Common myeloid progenitor, CD34-positive (primary cell): Measurements from ENCODE around the gene NEURL2.

Experiments used
- CTCF ChIA-PET: fragments of 350-600 bp; sonication (Branson Sonifier 250); formaldehyde crosslinking; loops from one replicate; lab custom pipeline; 2021; ENCODE audit warnings: antibody characterized with exemption; lab: Charles Lee
- POLR2A ChIA-PET: fragments of 350-600 bp; sonication (Branson Sonifier 250); formaldehyde crosslinking; loops from one replicate; lab custom pipeline; 2021; ENCODE audit warnings: antibody characterized with exemption; lab: Charles Lee
- DNase-seq, 3 donors: peaks; one replicate each; pipeline versions ENCODE4 v3.0.0 to v3.0.0-alpha.2; 2013
- H3K27ac ChIP-seq, 2 experiments: 1 replicate in 1 of 2; 2 replicates in 1 of 2; pipeline ENCODE4 v1.7.0; 2013; ENCODE audit warnings: inconsistent platforms in 2 of 2, low read length in 2 of 2, mild to moderate bottlenecking in 2 of 2, low read depth in 1 of 2, moderate library complexity in 1 of 2; ENCODE audit not compliant: severe bottlenecking in 2 of 2, insufficient read depth in 1 of 2, poor library complexity in 1 of 2
- H3K27me3 ChIP-seq, 5 experiments: replicated peaks in 2 of 5; 1 replicate in 3 of 5; 2 replicates in 2 of 5; pipeline versions ENCODE4 v1.6.1 to v1.7.0; 2013; ENCODE audit warnings: low read length in 4 of 5, mild to moderate bottlenecking in 2 of 5, moderate library complexity in 2 of 5, inconsistent platforms in 1 of 5; ENCODE audit not compliant: insufficient read depth in 5 of 5, control insufficient read depth in 4 of 5
- H3K36me3 ChIP-seq, 4 experiments: 1 replicate in 2 of 4; 2 replicates in 2 of 4; pipeline versions ENCODE4 v1.6.1 to v1.7.0; 2013; ENCODE audit warnings: low read length in 3 of 4, control low read depth in 1 of 4, mild to moderate bottlenecking in 1 of 4; ENCODE audit not compliant: control insufficient read depth in 4 of 4, insufficient read depth in 4 of 4
- H3K4me1 ChIP-seq, 4 experiments: 1 replicate in 3 of 4; 2 replicates in 1 of 4; pipeline versions ENCODE4 v1.6.1 to v1.7.1; 2013; ENCODE audit warnings: low read length in 3 of 4, mild to moderate bottlenecking in 3 of 4, control low read depth in 1 of 4, inconsistent platforms in 1 of 4, moderate library complexity in 1 of 4; ENCODE audit not compliant: control insufficient read depth in 4 of 4, insufficient read depth in 4 of 4; ENCODE audit errors: control extremely low read depth in 1 of 4
- H3K4me3 ChIP-seq, 7 experiments: 1 replicate in 4 of 7; 2 replicates in 3 of 7; pipeline versions ENCODE4 v1.5.1 to v1.7.0; 2013; ENCODE audit warnings: mild to moderate bottlenecking in 7 of 7, low read length in 6 of 7, moderate library complexity in 6 of 7, inconsistent platforms in 2 of 7, low read depth in 2 of 7, control low read depth in 1 of 7; ENCODE audit not compliant: insufficient read depth in 4 of 7, control insufficient read depth in 1 of 7; ENCODE audit errors: extremely low read depth in 1 of 7
- H3K9me3 ChIP-seq, 5 experiments: 1 replicate in 4 of 5; 2 replicates in 1 of 5; pipeline versions ENCODE4 v1.6.1 to v1.7.1; 2013; ENCODE audit warnings: low read length in 4 of 5, mild to moderate bottlenecking in 2 of 5, inconsistent platforms in 1 of 5, low read depth in 1 of 5, moderate library complexity in 1 of 5; ENCODE audit not compliant: control insufficient read depth in 4 of 5, insufficient read depth in 2 of 5; ENCODE audit errors: control extremely low read depth in 1 of 5
- WGBS: methylation state at CpG from one replicate; pipeline ENCODE4 v1.1.5; 2013; ENCODE audit not compliant: insufficient coverage; 5-methylcytosine and 5-hydroxymethylcytosine counted together

The NEURL2 gene

GRCh38 chr20:45892049-45892825, 1.2 kb upstream of the NEURL2 start:
- peak overlapping the region; percentile 25 to 70 for H3K27ac ChIP-seq
- H3K36me3 ChIP-seq = peaks cover 9 to 51% (median 30%) of the 10 kb centered on the region in 4 experiments
- peak in 2 of 3 donors; percentile 20 to 37 for DNase-seq
- POLR2A ChIA-PET = no interaction called here
- H3K4me3 ChIP-seq = peak overlapping the region in 6 of 7 experiments; percentile 71 to 86 (median 81)
- whole genome bisulfite sequencing = 86% methylated on average over 9 of the region's 9 CpGs
- CTCF ChIA-PET = interaction anchor here (0.5 to 5.8 kb wide), 9 partner anchors 10 to 93 kb away, joined by 3 to 30 read pairs (median 4); partner anchors contain the start of genes PCIF1 and ZSWIM1
- peaks cover 8 to 46% (median 39%) of the 10 kb centered on the region in 4 experiments for H3K4me1 ChIP-seq
- no peaks in the 10 kb centered on the region for H3K9me3 ChIP-seq
- H3K27me3 ChIP-seq = no peaks in the 10 kb centered on the region

DNA sequence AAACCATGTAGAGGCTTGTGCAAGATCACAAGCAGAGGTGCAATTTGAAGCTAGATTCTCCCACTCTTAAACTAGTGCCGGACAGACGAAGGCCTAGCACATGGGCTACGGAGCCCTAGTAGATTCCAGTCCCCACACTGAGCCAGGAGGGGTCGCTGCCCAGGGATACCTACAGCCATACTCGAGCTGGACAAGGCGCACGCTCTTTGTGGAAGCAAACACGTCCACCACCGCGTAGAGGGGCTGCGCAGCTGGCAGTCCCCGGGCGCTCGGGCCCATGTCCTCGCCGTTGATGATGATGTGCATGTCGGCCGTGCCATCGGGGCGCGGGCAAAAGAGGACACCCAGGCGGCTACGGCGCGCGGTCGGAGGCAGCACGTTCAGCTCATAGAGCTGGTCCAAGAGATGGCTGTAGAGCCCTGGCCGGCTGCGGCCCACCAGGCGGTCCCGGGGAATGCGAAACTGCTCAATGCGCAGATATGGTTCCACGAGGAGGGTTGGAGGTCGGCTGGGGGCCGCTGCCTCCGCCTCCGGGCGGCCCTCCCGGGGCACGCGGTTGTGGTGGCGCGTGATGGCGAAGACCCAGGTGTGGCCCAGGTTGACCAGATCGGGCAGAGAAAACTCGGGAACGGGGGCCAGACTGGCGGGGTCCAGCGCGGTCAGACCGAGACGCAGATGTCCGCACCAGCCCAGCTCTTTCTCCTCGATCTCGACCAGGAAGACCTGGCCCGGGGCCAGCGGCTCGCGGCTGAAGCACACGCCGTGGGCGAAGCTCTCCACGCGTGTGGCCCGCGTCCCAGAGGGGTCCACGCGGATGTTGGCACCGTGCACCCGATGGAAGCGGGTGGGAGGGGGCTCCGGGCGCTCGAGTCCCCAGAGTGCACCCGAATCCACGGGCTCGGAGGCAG, 677 bp downstream of the NEURL2 start:
- Histone ChIP-seq H3K27me3 (no peaks in the 10 kb centered on the region), H3K4me1 (peaks cover 10 to 58% (median 47%) of the 10 kb centered on the region in 4 experiments), H3K9me3 (no peaks in the 10 kb centered on the region), H3K4me3 (peak overlapping the region; percentile 52 to 86 (median 80)), H3K36me3 (peaks cover 4 to 48% (median 30%) of the 10 kb centered on the region in 4 experiments), H3K27ac (peak overlapping the region in 1 of 2 experiments; percentile 70)
- WGBS = under 1% methylated on average over 69 of the region's 79 CpGs
- DNase-seq = peak; percentile 70 to 82 (median 81)
- ChIA-PET POLR2A (interaction anchor here (0.5 to 2.7 kb wide), 8 partner anchors 9 to 212 kb away, joined by 3 to 12 read pairs (median 4); partner anchors contain the start of genes PCIF1, PLTP and ZSWIM1), CTCF (interaction anchor here (0.8 to 5.8 kb wide), 19 partner anchors 8 to 91 kb away, joined by 3 to 30 read pairs (median 4); partner anchors contain the start of genes ACOT8, PLTP, ZNF335 and ZSWIM1)

DNA sequence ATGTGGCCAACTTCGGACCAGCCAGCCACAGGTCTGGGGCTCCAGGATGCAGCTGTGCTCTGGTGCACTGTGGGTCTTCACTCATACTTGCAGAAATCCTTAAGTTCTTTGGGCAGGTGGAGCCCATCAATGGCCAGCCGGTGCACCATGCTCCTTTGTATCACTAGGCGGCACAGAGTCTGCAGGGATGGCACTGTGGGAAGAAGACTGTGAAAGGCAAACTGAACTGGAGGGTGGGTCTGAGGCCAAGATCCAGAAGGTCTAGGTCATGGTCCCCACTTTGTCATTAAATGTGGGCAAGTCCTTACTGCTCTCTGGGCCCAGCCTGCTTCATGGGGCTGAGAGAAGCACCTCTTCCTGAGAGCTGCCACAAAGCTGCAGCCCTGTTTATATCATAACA, 2.3 kb downstream of the NEURL2 start:
- DNase-seq = no peak
- ChIA-PET POLR2A (interaction anchor here (0.6 kb wide), 1 partner anchor 32 kb away, joined by 3 read pairs; no protein-coding TSS in a partner anchor), CTCF (interaction anchor here (0.9 to 5.8 kb wide), 8 partner anchors 7 to 89 kb away, joined by 3 to 30 read pairs (median 12); partner anchors contain the start of genes ZNF335 and ZSWIM1)
- no peak overlapping the region for H3K4me3 ChIP-seq
- H3K36me3 ChIP-seq = peaks cover 3 to 39% (median 30%) of the 10 kb centered on the region in 4 experiments
- H3K27ac ChIP-seq = no peak overlapping the region
- 89% methylated on average over 3 of the region's 3 CpGs for WGBS
- H3K9me3 ChIP-seq = no peaks in the 10 kb centered on the region
- peaks cover 12 to 72% (median 60%) of the 10 kb centered on the region in 4 experiments for H3K4me1 ChIP-seq
- H3K27me3 ChIP-seq = no peaks in the 10 kb centered on the region

GRCh38 chr20:45887346-45887715, 3.7 kb downstream of the NEURL2 start, which contains the start of gene SPATA25:
TSS of gene SPATA25 (minus strand) at chr20:45887622. CDS start at chr20:45887590, 32 bp downstream.
- WGBS = 100% methylated on average over 8 of the region's 8 CpGs
- Histone ChIP-seq H3K4me1 (peaks cover 10 to 70% (median 59%) of the 10 kb centered on the region in 4 experiments), H3K27me3 (no peaks in the 10 kb centered on the region), H3K36me3 (peaks cover 5 to 46% (median 35%) of the 10 kb centered on the region in 4 experiments), H3K4me3 (no peak within 1 kb of the TSS), H3K27ac (peak within 1 kb of the TSS in 1 of 2 experiments; percentile 64), H3K9me3 (no peaks in the 10 kb centered on the region)
- DNase-seq = no peak
- POLR2A ChIA-PET = no interaction called here
- CTCF ChIA-PET = interaction anchor here (1.2 to 1.7 kb wide), 3 partner anchors 9 to 78 kb away, joined by 3 read pairs; no protein-coding TSS in a partner anchor

GRCh38 chr20:45886590-45887345, 4.2 kb downstream of the NEURL2 start:
- CTCF ChIA-PET = interaction anchor here (1.1 to 1.7 kb wide), 4 partner anchors 10 to 78 kb away, joined by 3 to 4 read pairs (median 3); no protein-coding TSS in a partner anchor
- POLR2A ChIA-PET = no interaction called here
- peaks cover 4 to 70% (median 58%) of the 10 kb centered on the region in 4 experiments for H3K4me1 ChIP-seq
- H3K27me3 ChIP-seq = no peaks in the 10 kb centered on the region
- peak overlapping the region in 1 of 2 experiments; percentile 64 for H3K27ac ChIP-seq
- peaks cover 5 to 47% (median 35%) of the 10 kb centered on the region in 4 experiments for H3K36me3 ChIP-seq
- WGBS = 96% methylated on average over 16 of the region's 19 CpGs
- DNase-seq = no peak
- no peaks in the 10 kb centered on the region for H3K9me3 ChIP-seq
- no peak overlapping the region for H3K4me3 ChIP-seq

- 86% methylated on average over 7 of the region's 9 CpGs for WGBS
- ChIA-PET POLR2A (interaction anchor here (1.0 kb wide), 1 partner anchor 17 kb away, joined by 3 read pairs; no protein-coding TSS in a partner anchor), CTCF (interaction anchor here (1.4 to 3.4 kb wide), 5 partner anchors 8 to 87 kb away, joined by 3 to 30 read pairs (median 4); partner anchors contain the start of genes CTSA and NEURL2)
- Histone ChIP-seq H3K9me3 (no peaks in the 10 kb centered on the region), H3K36me3 (peaks cover 5 to 49% (median 38%) of the 10 kb centered on the region in 4 experiments), H3K4me3 (no peak overlapping the region), H3K27ac (no peak overlapping the region), H3K27me3 (no peaks in the 10 kb centered on the region), H3K4me1 (peaks cover 9 to 47% (median 38%) of the 10 kb centered on the region in 4 experiments)
- no peak for DNase-seq
Observed at GRCh38 chr20:45883100-45883469, 7.9 kb downstream of the NEURL2 start.
